SK-N-MC (cell line): ENCODE results near the gene C4orf50.

Experiments used
- EZH2 ChIP-seq: fragments of 200-600 bp; sonication (generic); IDR thresholded peaks from one replicate; pipeline ENCODE4 v1.6.1; 2017; ENCODE audit warnings: antibody characterized with exemption
- POLR2AphosphoS5 ChIP-seq: IDR thresholded peaks from 2 replicates; pipeline ENCODE4 v1.6.1; 2012; ENCODE audit warnings: mild to moderate bottlenecking, low read depth, low read length, borderline replicate concordance

GRCh38 chr4:5952975-5953951 lies 65.0 kb downstream of the C4orf50 start:
- no peak for TF ChIP-seq POLR2AphosphoS5
- TF ChIP-seq EZH2, result no peak
